IMR-90 (cell line): Measurements from ENCODE around the gene TNFRSF9. TPM values are rescaled to one million over a fixed set of nuclear protein-coding genes. Genes with fewer than 3 reads are reported as not detected.

Experiments used
- ATAC-seq: fragments of 200-7000 bp; cut with Tn5 transposase; 2 replicates; pipeline ENCODE4 v1.9.1; 2020; ENCODE audit warnings: low read depth, mild to moderate bottlenecking, moderate library complexity
- BruUV-seq: library from RNA; stranded (reverse); fragments of 400-500 nt; replicated peaks from 2 replicates; lab custom pipeline; 2021; lab: Mats Ljungman, UMichigan
- CTCF ChIA-PET: fragments of 300-600 bp; formaldehyde crosslinking; extraction: SDS; loops from one replicate; lab custom pipeline; 2021; ENCODE audit warnings: antibody characterized with exemption; lab: Yijun Ruan, JAX
- POLR2A ChIA-PET: fragments of 300-600 bp; sonication (Branson Sonifier 250); formaldehyde crosslinking; loops from one replicate; lab custom pipeline; 2022; ENCODE audit warnings: antibody characterized with exemption; ENCODE audit not compliant: unreplicated experiment; lab: Charles Lee
- DNase-seq: peaks from one replicate; pipeline ENCODE4 v3.0.0; 2013
- H2AFZ ChIP-seq: replicated peaks from 2 replicates; pipeline ENCODE3; 2013; ENCODE audit warnings: low read length, mild to moderate bottlenecking; ENCODE audit not compliant: poor library complexity
- H2AK5ac ChIP-seq: 2 replicates; pipeline ENCODE4 v1.6.1; 2013; ENCODE audit warnings: low read depth, low read length, inconsistent platforms
- H2AK9ac ChIP-seq: replicated peaks from 2 replicates; pipeline ENCODE3; 2013; ENCODE audit warnings: mild to moderate bottlenecking, low read depth, low read length, moderate library complexity; ENCODE audit not compliant: poor library complexity
- H2BK120ac ChIP-seq: 2 replicates; pipeline ENCODE4 v1.6.1; 2013; ENCODE audit warnings: low read depth, low read length, inconsistent platforms
- H2BK15ac ChIP-seq: 3 replicates; pipeline ENCODE4 v1.6.1; 2013; ENCODE audit warnings: low read depth, low read length, inconsistent platforms
- H2BK20ac ChIP-seq: 2 replicates; pipeline ENCODE4 v1.6.1; 2013; ENCODE audit warnings: low read depth, mild to moderate bottlenecking, inconsistent platforms, low read length, moderate library complexity
- H2BK5ac ChIP-seq: 2 replicates; pipeline ENCODE4 v1.6.1; 2013; ENCODE audit warnings: mild to moderate bottlenecking, low read depth, low read length, inconsistent platforms; ENCODE audit not compliant: poor library complexity, severe bottlenecking
- H3K14ac ChIP-seq: replicated peaks from 2 replicates; pipeline ENCODE4 v1.6.1; 2013; ENCODE audit warnings: low read depth, low read length, inconsistent platforms
- H3K18ac ChIP-seq: 2 replicates; pipeline ENCODE4 v1.6.1; 2013; ENCODE audit warnings: low read depth, low read length, control low read depth
- H3K23ac ChIP-seq: 2 replicates; pipeline ENCODE4 v1.6.1; 2013; ENCODE audit warnings: low read depth, low read length, inconsistent platforms
- H3K27ac ChIP-seq: 2 replicates; pipeline ENCODE4 v1.5.1; 2013; ENCODE audit warnings: mild to moderate bottlenecking, control low read depth, low read length; ENCODE audit not compliant: insufficient read depth
- H3K27me3 ChIP-seq: 2 replicates; pipeline ENCODE4 v1.6.1; 2013; ENCODE audit warnings: low read length; ENCODE audit not compliant: control insufficient read depth, insufficient read depth
- H3K36me3 ChIP-seq: 2 replicates; pipeline ENCODE4 v1.6.1; 2013; ENCODE audit warnings: low read length, mixed read lengths; ENCODE audit not compliant: control insufficient read depth, insufficient read depth
- H3K4ac ChIP-seq: 2 replicates; pipeline ENCODE4 v1.6.1; 2013; ENCODE audit warnings: low read depth, low read length, inconsistent platforms
- H3K4me1 ChIP-seq: 2 replicates; pipeline ENCODE4 v1.6.1; 2013; ENCODE audit warnings: low read length, mixed read lengths; ENCODE audit not compliant: control insufficient read depth, insufficient read depth
- H3K4me2 ChIP-seq: 2 replicates; pipeline ENCODE4 v1.6.1; 2013; ENCODE audit warnings: low read depth, mild to moderate bottlenecking, control low read depth, low read length, moderate library complexity
- H3K4me3 ChIP-seq: 2 replicates; pipeline ENCODE4 v1.5.1; 2013; ENCODE audit warnings: low read depth, mild to moderate bottlenecking, control low read depth, low read length, moderate library complexity; ENCODE audit not compliant: insufficient read depth
- H3K56ac ChIP-seq: 2 replicates; pipeline ENCODE4 v1.6.1; 2013; ENCODE audit warnings: low read length, inconsistent platforms; ENCODE audit not compliant: insufficient read depth; ENCODE audit errors: extremely low read depth
- H3K79me1 ChIP-seq, 2 experiments: 2 replicates each; pipeline ENCODE4 v1.6.1; 2013; ENCODE audit warnings: low read length in 2 of 2, inconsistent platforms in 1 of 2, low read depth in 1 of 2
- H3K9ac ChIP-seq: 2 replicates; pipeline ENCODE4 v1.6.1; 2013; ENCODE audit warnings: low read depth, low read length, control low read depth
- H3K9me1 ChIP-seq: 2 replicates; pipeline ENCODE4 v1.6.1; 2013; ENCODE audit warnings: low read length, inconsistent platforms; ENCODE audit not compliant: insufficient read depth
- H3K9me3 ChIP-seq: 2 replicates; pipeline ENCODE4 v1.6.1; 2013; ENCODE audit warnings: low read length; ENCODE audit not compliant: control insufficient read depth, insufficient read depth
- H4K20me1 ChIP-seq: 2 replicates; pipeline ENCODE4 v1.6.1; 2013; ENCODE audit warnings: low read length, inconsistent platforms; ENCODE audit not compliant: insufficient read depth
- H4K5ac ChIP-seq: 2 replicates; pipeline ENCODE4 v1.6.1; 2013; ENCODE audit warnings: mild to moderate bottlenecking, low read depth, low read length, control low read depth
- H4K8ac ChIP-seq, 2 experiments: 2 replicates each; pipeline ENCODE4 v1.6.1; 2013; ENCODE audit warnings: low read depth in 2 of 2, low read length in 2 of 2, control low read depth in 1 of 2, inconsistent platforms in 1 of 2
- H4K91ac ChIP-seq: 2 replicates; pipeline ENCODE4 v1.6.1; 2013; ENCODE audit warnings: low read depth, low read length, inconsistent platforms; ENCODE audit not compliant: insufficient read depth
- BHLHE40 ChIP-seq: fragments of 150-350 bp; IDR thresholded peaks from 2 replicates; pipeline ENCODE4 v1.6.1; 2016; ENCODE audit warnings: mild to moderate bottlenecking, low read depth, low read length
- CEBPB ChIP-seq: IDR thresholded peaks from 2 replicates; pipeline ENCODE4 v1.6.1; 2012; ENCODE audit warnings: low read depth, low read length, improper control_type of control experiment
- CHD1 ChIP-seq: IDR thresholded peaks from 2 replicates; pipeline ENCODE4 v1.6.1; 2012; ENCODE audit warnings: low read depth, low read length, improper control_type of control experiment
- ELK1 ChIP-seq: fragments of 150-350 bp; IDR thresholded peaks from 2 replicates; pipeline ENCODE4 v1.6.1; 2016; ENCODE audit warnings: low read depth, mild to moderate bottlenecking, low read length, moderate library complexity, borderline replicate concordance
- FOS ChIP-seq: fragments of 150-350 bp; IDR thresholded peaks from 2 replicates; pipeline ENCODE4 v1.6.1; 2016; ENCODE audit warnings: low read depth, low read length
- MAZ ChIP-seq: IDR thresholded peaks from 2 replicates; pipeline ENCODE4 v1.6.1; 2012; ENCODE audit warnings: low read depth, mild to moderate bottlenecking, low read length, improper control_type of control experiment, moderate library complexity, borderline replicate concordance
- POLR2A ChIP-seq: IDR thresholded peaks from 2 replicates; pipeline ENCODE4 v1.6.1; 2012; ENCODE audit warnings: mild to moderate bottlenecking, low read depth, low read length
- RCOR1 ChIP-seq: IDR thresholded peaks from 2 replicates; pipeline ENCODE4 v1.6.1; 2012; ENCODE audit warnings: mild to moderate bottlenecking, low read length, improper control_type of control experiment; ENCODE audit not compliant: insufficient replicate concordance
- RFX5 ChIP-seq: IDR thresholded peaks from 2 replicates; pipeline ENCODE4 v1.8.0; 2012; ENCODE audit warnings: low read depth, mild to moderate bottlenecking, low read length, moderate library complexity
- SMC3 ChIP-seq: fragments of 150-350 bp; IDR thresholded peaks from 2 replicates; pipeline ENCODE4 v1.6.1; 2016; ENCODE audit warnings: low read depth, mild to moderate bottlenecking, antibody characterized with exemption, low read length, moderate library complexity
- USF2 ChIP-seq: fragments of 150-350 bp; IDR thresholded peaks from 2 replicates; pipeline ENCODE4 v1.6.1; 2017; ENCODE audit warnings: mild to moderate bottlenecking, antibody characterized with exemption, low read length, low read depth
- WGBS, 2 experiments: methylation state at CpG; one replicate each; pipeline versions ENCODE4 v1.1.5 to v1.1.7; 2013; ENCODE audit warnings: missing lambda C conversion rate in 2 of 2; ENCODE audit not compliant: insufficient read length in 1 of 2; ENCODE audit errors: extremely low coverage in 2 of 2; 5-methylcytosine and 5-hydroxymethylcytosine counted together
- dilution Hi-C: fragments of 300-500 bp; cut with HindIII; formaldehyde crosslinking; loops from one replicate; pipeline ENCODE4 v1.14.3; 2018; ENCODE audit warnings: low sequenced_read_pairs; ENCODE audit not compliant: unreplicated experiment
- in situ Hi-C: fragments of 300-500 bp; cut with MboI; formaldehyde crosslinking; loops from 3 replicates; pipeline ENCODE4 v1.14.3; 2019; ENCODE audit warnings: low sequenced_read_pairs, inconsistent platforms, mixed read lengths
- intact Hi-C: fragments of 100-400 bp; cut with micrococcal nuclease; formaldehyde crosslinking; loops from 2 replicates; pipeline ENCODE4 v1.10.0; 2022
- polyA plus RNA-seq, 3 experiments: library from polyadenylated mRNA; depleted of rRNA; stranded (reverse); fragments of >200 nt; gene quantifications; 2 replicates each; pipeline ENCODE4 v1.2.3, GENCODE V29; 2012; ENCODE audit warnings: low replicate concordance in 1 of 3
- total RNA-seq: library from RNA; depleted of rRNA; stranded (reverse); fragments of >200 nt; gene quantifications from 2 replicates; pipeline ENCODE4 v1.2.3, GENCODE V29; 2012

The TNFRSF9 gene
- total and polyA plus RNA-seq, 2 of the 4 experiments (the other 2 are of a cell fraction): 0.43 to 0.72 TPM

GRCh38 chr1:7899741-7900140 lies 40.9 kb downstream of the TNFRSF9 start (continued):
- no peak for TF ChIP-seq USF2
- no peak for TF ChIP-seq RCOR1
- TF ChIP-seq POLR2A: no peak

GRCh38 chr1:7898962-7899361 lies 41.7 kb downstream of the TNFRSF9 start:
- no peaks in the 10 kb centered on the region; the same call in 1 of the 2 replicates for H3K9me1 ChIP-seq
- no peak overlapping the region for H2AFZ ChIP-seq
- H4K91ac ChIP-seq: no peak overlapping the region
- H3K4me3 ChIP-seq: no peak overlapping the region
- no peak overlapping the region for H3K4me2 ChIP-seq
- no CpG with 5 or more reads among the region's 5 CpGs for WGBS, 2 experiments
- in situ Hi-C loops (no loop called here), dilution Hi-C loops (no loop called here), intact Hi-C loops (no loop called here)
- H2BK20ac ChIP-seq: no peak overlapping the region
- ATAC-seq (no peak), DNase-seq (no peak)
- H3K4ac ChIP-seq: no peak overlapping the region
- H3K9ac ChIP-seq: no peak overlapping the region
- no peak overlapping the region for H2BK120ac ChIP-seq
- H3K27me3 ChIP-seq: no peaks in the 10 kb centered on the region
- no peak overlapping the region for H2AK9ac ChIP-seq
- no peak overlapping the region for H4K8ac ChIP-seq
- no peak overlapping the region for H3K14ac ChIP-seq
- H3K27ac ChIP-seq: no peak overlapping the region
- ChIA-PET POLR2A (no interaction called here), CTCF (no interaction called here)
- no peaks in the 10 kb centered on the region for H3K9me3 ChIP-seq
- no peak overlapping the region for H2BK15ac ChIP-seq
- no peak overlapping the region for H3K56ac ChIP-seq
- no peaks in the 10 kb centered on the region for H3K36me3 ChIP-seq
- BruUV-seq: no TSS peak
- no peak overlapping the region for H3K23ac ChIP-seq
- H4K5ac ChIP-seq: no peak overlapping the region
- no peak overlapping the region for H2BK5ac ChIP-seq
- H3K79me1 ChIP-seq: no peaks in the 10 kb centered on the region
- H3K4me1 ChIP-seq: peaks cover 2% of the 10 kb centered on the region
- no peak overlapping the region for H2AK5ac ChIP-seq
- H3K18ac ChIP-seq: no peak overlapping the region
- TF ChIP-seq ELK1: no peak
- TF ChIP-seq FOS: no peak
- no peak for TF ChIP-seq BHLHE40
- TF ChIP-seq MAZ: no peak
- no peak for TF ChIP-seq SMC3
- TF ChIP-seq CEBPB: no peak
- no peak for TF ChIP-seq RFX5
- TF ChIP-seq CHD1: no peak
- no peaks in the 10 kb centered on the region for H4K20me1 ChIP-seq
